DND-41 (cell line): ENCODE data around the gene PVALEF.

Experiments used
- EZH2 ChIP-seq: IDR thresholded peaks from 3 replicates; pipeline ENCODE4 v1.6.1; 2012; ENCODE audit warnings: borderline replicate concordance, low read depth, mild to moderate bottlenecking, moderate library complexity, low read length, inconsistent platforms; ENCODE audit not compliant: severe bottlenecking
- TF ChIP-seq, protein P1 (sequence below): IDR thresholded peaks from 2 replicates; pipeline ENCODE4 v1.5.1; 2012; ENCODE audit warnings: borderline replicate concordance, low read length, moderate library complexity, mild to moderate bottlenecking; ENCODE audit not compliant: poor library complexity, severe bottlenecking; ENCODE audit errors: extremely low read depth

DNA sequence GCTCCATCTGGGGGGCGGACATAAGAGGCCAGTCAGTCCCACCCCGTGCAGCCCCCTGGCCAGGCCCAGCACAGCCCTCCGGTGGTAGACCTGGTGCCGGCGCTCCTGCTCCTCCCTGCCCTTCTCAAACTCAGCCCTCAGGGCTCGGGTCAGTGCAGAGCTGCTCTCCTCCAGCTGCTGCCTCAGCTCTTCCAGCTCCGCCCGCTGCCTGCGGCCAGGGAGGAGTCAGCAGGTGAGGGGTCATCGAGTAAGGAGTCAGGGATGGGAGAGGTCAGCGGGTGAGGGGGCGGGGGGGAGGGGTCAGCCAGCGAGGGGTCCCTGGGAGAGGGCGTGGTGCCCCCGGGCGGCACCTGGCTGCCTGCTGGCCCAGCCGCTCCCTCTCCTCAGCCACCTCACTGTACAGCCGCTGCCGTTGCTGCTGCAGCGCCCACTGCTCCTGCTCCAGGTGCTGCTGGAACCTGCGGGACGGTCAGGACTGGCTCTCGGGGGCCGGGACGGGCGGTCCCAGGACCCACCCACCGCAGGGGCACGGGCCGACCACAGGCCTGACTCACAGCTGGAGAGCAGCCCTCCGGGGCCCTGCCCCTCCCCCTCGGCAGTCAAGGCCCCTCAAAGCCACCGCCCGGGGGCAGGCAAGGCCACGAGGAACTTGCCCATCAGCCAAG, 27.2 kb downstream of the PVALEF start:
- TF ChIP-seq EZH2, result no peak
- TF ChIP-seq, protein P1, sequence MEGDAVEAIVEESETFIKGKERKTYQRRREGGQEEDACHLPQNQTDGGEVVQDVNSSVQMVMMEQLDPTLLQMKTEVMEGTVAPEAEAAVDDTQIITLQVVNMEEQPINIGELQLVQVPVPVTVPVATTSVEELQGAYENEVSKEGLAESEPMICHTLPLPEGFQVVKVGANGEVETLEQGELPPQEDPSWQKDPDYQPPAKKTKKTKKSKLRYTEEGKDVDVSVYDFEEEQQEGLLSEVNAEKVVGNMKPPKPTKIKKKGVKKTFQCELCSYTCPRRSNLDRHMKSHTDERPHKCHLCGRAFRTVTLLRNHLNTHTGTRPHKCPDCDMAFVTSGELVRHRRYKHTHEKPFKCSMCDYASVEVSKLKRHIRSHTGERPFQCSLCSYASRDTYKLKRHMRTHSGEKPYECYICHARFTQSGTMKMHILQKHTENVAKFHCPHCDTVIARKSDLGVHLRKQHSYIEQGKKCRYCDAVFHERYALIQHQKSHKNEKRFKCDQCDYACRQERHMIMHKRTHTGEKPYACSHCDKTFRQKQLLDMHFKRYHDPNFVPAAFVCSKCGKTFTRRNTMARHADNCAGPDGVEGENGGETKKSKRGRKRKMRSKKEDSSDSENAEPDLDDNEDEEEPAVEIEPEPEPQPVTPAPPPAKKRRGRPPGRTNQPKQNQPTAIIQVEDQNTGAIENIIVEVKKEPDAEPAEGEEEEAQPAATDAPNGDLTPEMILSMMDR, result no peak
